Ovary (tissue), 9 donors: ENCODE measurements around the gene TRIM46. TPM values are rescaled to one million over a fixed set of nuclear protein-coding genes. Genes with fewer than 3 reads are reported as not detected.

ENCODE experiments used
- DNase-seq, 5 donors: peaks; one replicate each; pipeline ENCODE4 v3.0.0-alpha.2; 2019 to 2020
- H3K27ac ChIP-seq, 2 donors: fragments of 200-600 bp; one replicate each; pipeline versions ENCODE4 v1.5.1 to v1.8.0; 2019 to 2022
- H3K27me3 ChIP-seq: fragments of 200-600 bp; one replicate; pipeline ENCODE4 v1.8.0; 2022
- H3K36me3 ChIP-seq: fragments of 200-600 bp; sonication (generic); one replicate; pipeline ENCODE4 v1.5.1; 2019
- H3K4me1 ChIP-seq: one replicate; pipeline ENCODE4 v1.8.1; 2013; ENCODE audit warnings: mild to moderate bottlenecking, moderate library complexity; ENCODE audit not compliant: insufficient read depth
- H3K4me3 ChIP-seq: fragments of 200-600 bp; sonication (generic); one replicate; pipeline ENCODE4 v1.5.1; 2017
- H3K9me3 ChIP-seq, 2 donors: fragments of 200-600 bp in 1 of 2; sonication (generic) in 1 of 2; one replicate each; pipeline versions ENCODE4 v1.5.1 to v1.8.1; 2013 to 2019; ENCODE audit warnings: mild to moderate bottlenecking in 1 of 2, moderate library complexity in 1 of 2
- EP300 ChIP-seq: sonication (generic); formaldehyde crosslinking; IDR thresholded peaks from one replicate; pipeline ENCODE4 v1.6.1; 2017; ENCODE audit warnings: antibody characterized with exemption
- POLR2A ChIP-seq: fragments of 450-650 bp; IDR thresholded peaks from one replicate; pipeline ENCODE4 v1.6.1; 2017; ENCODE audit warnings: antibody characterized with exemption, mild to moderate bottlenecking, moderate library complexity
- whole genome bisulfite sequencing, 3 donors: extraction: QIAGEN DNeasy Blood & Tissue Kit in 1 of 3; methylation state at CpG; one replicate each; pipeline versions ENCODE4 v1.1.5 to v1.1.7; 2013 to 2017; 5-methylcytosine and 5-hydroxymethylcytosine counted together
- intact Hi-C, 4 donors: fragments of 100-400 bp; cut with DNase I; formaldehyde crosslinking; loops; one replicate each; pipeline versions ENCODE4 v1.11.0 to v1.15.1; 2022 to 2023
- polyA plus RNA-seq, 2 donors: library from polyadenylated mRNA; stranded (reverse); fragments of 200-250 nt in 1 of 2; fragments of 350-450 nt in 1 of 2; fragmentation: Illumina TruSeq in 1 of 2; extraction: RNeasy Lipid Tissue Mini Kit (QIAGEN cat#74804) in 1 of 2; gene quantifications; one replicate each; pipeline ENCODE4 v1.2.3, GENCODE V29; 2013 to 2014
- total RNA-seq, 7 donors: library from RNA; depleted of rRNA in 2 of 7; stranded (reverse); fragments of >200 nt in 2 of 7; fragmentation: NEBNext Ultra II Directional in 3 of 7; extraction: Animal tissue kit (Norgen Biotek cat#: 25700) in 3 of 7; gene quantifications; one replicate each; pipeline versions ENCODE4 v1.1.0 to v1.2.4, GENCODE V29; 2016 to 2023
- TF ChIP-seq, protein P1 (sequence below), 3 donors: fragments of 450-650 bp in 2 of 3; fragments of 200-600 bp in 1 of 3; IDR thresholded peaks; one replicate each; pipeline versions ENCODE4 v1.5.1 to v1.8.0; 2016 to 2022; ENCODE audit warnings: antibody characterized with exemption in 3 of 3, mild to moderate bottlenecking in 1 of 3
- donor health status: DM: no; HTN: no; CAD: no; lungs with moderate emphysema.
- donor health status: DM: no; HTN: no; CAD: no.
- donor health status: Bipolar disorder and iron deficiency.
- donor health status: DM: yes; HTN: yes; CAD: no.
- donor health status: DM: no; HTN: no; CAD: no.
- donor health status: DM: yes; HTN: yes; CAD: no.

Gene TRIM46
- total and polyA plus RNA-seq, 9 donors, result 0.12 to 0.87 (median 0.29) TPM; not detected in 1

DNA sequence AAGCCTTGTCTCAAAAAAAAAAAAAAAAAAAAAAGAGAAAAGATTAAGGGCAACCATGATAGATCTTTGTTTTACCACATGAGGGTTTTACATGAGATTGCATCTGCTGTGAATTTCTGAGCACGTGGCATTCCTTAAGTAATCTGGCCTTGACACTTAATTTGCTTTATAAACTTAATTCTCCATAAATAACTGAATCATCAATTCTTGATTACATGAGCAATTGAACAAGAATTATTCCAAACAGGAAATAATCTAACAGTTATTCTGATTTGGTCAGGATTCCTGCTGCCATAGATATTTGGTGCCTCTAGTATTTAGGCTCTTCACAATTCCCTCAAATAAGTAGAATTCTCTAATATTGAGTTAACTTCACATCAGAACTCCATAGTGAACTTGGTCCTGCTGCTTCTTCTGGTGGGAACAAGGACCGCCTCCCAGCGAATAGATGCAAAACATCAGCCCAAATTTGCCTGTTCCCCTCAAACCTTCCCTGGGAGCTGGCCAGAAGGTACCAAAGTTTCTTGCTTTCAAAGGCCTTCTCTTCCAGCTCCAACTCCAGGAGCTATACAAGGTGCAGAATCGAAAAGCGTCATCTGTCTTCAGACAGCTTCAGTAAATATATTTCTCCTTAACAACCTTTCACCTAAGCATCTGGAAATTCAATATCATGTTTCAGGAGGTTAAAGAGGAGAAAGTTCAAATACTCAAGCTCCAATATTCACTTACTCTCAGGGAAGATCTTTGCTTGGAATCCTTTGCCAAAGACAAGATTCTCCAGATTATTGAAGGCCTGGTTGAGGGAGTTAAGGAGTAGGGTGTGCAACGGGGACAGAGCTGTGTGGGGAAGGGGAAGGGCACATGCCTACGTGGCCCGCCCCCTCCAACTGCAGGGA is 1.6 kb upstream of the TRIM46 start:
- DNase-seq, result peak in 1 of 5 donors; percentile 11
- WGBS, 3 donors, result 29 to 38% (median 30%) methylated on average over 8 of the region's 8 CpGs
- intact Hi-C loops, result loop anchor here in 2 of 4 donors (5.0 to 10.0 kb wide), 3 partner anchors 35 to 423 kb away; partner anchors contain the start of genes RUSC1 (in 1 of the 2) and SLC50A1 (in 1 of the 2)
- H3K36me3 ChIP-seq, result no peaks in the 10 kb centered on the region
- H3K9me3 ChIP-seq, result no peaks in the 10 kb centered on the region
- H3K27me3 ChIP-seq, result no peaks in the 10 kb centered on the region
- TF ChIP-seq EP300 (no peak), POLR2A (no peak)
- TF ChIP-seq, protein P1, sequence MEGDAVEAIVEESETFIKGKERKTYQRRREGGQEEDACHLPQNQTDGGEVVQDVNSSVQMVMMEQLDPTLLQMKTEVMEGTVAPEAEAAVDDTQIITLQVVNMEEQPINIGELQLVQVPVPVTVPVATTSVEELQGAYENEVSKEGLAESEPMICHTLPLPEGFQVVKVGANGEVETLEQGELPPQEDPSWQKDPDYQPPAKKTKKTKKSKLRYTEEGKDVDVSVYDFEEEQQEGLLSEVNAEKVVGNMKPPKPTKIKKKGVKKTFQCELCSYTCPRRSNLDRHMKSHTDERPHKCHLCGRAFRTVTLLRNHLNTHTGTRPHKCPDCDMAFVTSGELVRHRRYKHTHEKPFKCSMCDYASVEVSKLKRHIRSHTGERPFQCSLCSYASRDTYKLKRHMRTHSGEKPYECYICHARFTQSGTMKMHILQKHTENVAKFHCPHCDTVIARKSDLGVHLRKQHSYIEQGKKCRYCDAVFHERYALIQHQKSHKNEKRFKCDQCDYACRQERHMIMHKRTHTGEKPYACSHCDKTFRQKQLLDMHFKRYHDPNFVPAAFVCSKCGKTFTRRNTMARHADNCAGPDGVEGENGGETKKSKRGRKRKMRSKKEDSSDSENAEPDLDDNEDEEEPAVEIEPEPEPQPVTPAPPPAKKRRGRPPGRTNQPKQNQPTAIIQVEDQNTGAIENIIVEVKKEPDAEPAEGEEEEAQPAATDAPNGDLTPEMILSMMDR (IDR thresholded peaks at IDR 0.05), result no peak
- H3K27ac ChIP-seq, result peak overlapping the region; percentile 56 to 80
- H3K4me3 ChIP-seq, result peak overlapping the region; percentile 95
- peaks cover 6% of the 10 kb centered on the region for H3K4me1 ChIP-seq

DNA sequence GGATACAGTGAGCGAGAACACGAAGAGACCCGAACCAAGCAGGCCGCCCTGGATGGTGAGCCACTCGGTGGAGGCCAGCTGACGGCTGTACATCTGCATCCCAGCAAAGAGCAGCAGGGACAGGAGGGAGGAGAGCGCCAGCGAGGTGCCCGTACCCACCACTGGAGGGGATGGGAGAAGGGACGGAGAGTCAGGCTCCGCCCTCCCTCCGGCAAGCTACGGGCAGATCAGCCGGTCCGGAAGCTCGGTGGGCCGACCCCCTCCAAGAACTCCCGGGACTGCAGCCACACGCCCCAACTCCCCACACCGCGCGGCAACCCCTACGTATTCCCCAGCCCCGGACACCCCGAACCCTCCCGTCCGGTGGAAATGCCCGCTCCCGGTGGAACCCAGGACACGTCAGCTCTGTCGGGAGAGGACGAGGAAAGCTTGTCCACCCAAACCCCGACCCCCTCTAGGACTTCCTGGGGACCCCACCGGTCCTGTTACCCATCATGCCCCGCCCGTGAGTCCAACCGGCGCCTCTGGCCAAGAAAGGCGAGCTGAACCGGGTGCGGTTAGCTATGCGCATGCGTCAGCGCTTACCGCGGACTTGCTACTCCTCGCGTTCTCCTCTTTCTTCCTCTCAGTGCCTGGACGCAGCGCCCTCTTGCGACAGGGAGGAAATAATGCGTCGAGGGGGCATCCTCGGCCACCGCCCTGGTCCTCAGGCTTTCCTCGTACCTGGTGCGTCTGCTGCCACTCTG is 744 bp upstream of the TRIM46 start, which contains the start of gene KRTCAP2:
KRTCAP2 (minus strand) TSS at position 573 of the 746 bp plus-strand sequence; CDS start at position 493, 80 bp downstream.
- Histone ChIP-seq H3K27ac (peak within 1 kb of the TSS; percentile 56 to 80), H3K4me3 (peak within 1 kb of the TSS; percentile 95), H3K4me1 (no peaks in the 10 kb centered on the region), H3K9me3 (no peaks in the 10 kb centered on the region), H3K27me3 (no peaks in the 10 kb centered on the region), H3K36me3 (no peaks in the 10 kb centered on the region)
- peak; percentile 94 to 96 (median 96) for DNase-seq
- intact Hi-C loops, result loop anchor here in 2 of 4 donors (5.0 to 10.0 kb wide), 3 partner anchors 36 to 422 kb away; partner anchors contain the start of genes RUSC1 (in 1 of the 2) and SLC50A1 (in 1 of the 2)
- TF ChIP-seq, protein P1 (IDR thresholded peaks at IDR 0.05), result peak; percentile 92 to 98 (median 96)
- TF ChIP-seq POLR2A (peak; percentile 72), EP300 (no peak)
- 0 to 1% (median 1%) methylated on average over 49 to 57 of the region's 57 CpGs for WGBS, 3 donors

DNA sequence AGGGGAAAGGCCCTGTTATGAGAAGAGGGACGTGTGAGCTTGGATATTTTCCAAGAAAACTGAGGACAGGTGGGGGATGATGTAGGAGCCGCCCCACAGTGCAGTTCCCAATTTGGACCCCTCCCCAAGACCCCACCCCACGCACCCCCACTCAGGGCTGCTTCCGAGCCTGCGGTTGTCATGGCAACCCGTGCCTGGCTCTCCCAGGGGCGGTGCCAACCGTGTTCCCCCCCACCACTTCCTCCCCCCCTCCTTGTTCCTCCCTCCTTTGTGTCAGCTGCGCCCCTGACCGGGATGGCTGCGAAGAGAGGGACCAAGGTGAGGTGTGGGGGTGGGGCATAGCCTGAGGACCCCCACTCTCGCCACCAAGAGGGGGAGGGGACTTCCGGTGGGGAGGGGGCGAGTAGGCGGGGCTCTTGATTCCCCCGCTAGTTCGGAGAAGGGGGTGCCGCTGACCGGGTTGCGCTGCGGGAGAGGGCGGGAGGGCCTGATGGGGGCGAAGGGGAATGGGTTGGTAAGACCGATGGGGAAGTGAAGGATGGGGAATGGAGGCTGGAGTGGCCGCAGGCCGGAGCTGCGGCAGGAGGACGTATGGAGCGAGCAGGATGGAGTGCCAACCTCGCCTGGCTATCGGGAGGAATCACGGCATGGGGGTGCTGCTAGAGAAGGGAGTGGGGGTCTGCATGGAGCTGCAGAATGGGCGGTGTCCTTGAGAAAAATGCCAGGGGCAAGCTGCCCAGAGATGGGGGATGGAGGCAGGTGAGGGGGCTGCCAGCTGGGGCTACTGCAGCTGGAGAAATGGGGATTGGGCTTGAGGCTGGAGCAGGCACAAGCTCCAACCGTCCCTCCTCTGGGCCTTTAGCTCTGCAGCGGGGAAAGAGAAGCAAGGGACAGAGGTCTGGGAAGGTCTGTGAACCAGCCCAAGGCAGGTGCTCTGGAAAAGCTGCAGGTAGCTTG is 953 bp downstream of the TRIM46 start:
- WGBS, 3 donors, result 4 to 8% (median 5%) methylated on average over 32 to 35 of the region's 35 CpGs

More for the DNA sequence above, 953 bp downstream of the TRIM46 start:
- Histone ChIP-seq H3K9me3 (no peaks in the 10 kb centered on the region), H3K36me3 (no peaks in the 10 kb centered on the region), H3K4me1 (no peaks in the 10 kb centered on the region), H3K27me3 (no peaks in the 10 kb centered on the region), H3K4me3 (peak overlapping the region; percentile 95), H3K27ac (no peak overlapping the region)
- intact Hi-C loops, result loop anchor here in 2 of 4 donors (5.0 to 10.0 kb wide), 3 partner anchors 37 to 420 kb away; partner anchors contain the start of genes RUSC1 (in 1 of the 2) and SLC50A1 (in 1 of the 2)
- TF ChIP-seq EP300, result no peak
- TF ChIP-seq, protein P1 (IDR thresholded peaks at IDR 0.05), result no peak
- no peak for TF ChIP-seq POLR2A
- peak in 2 of 5 donors; percentile 45 to 49 for DNase-seq
